Testis (tissue), 2 donors: ENCODE data around the gene NTM.

Source experiments
- POLR2A ChIP-seq: fragments of 450-650 bp; IDR thresholded peaks from one replicate; pipeline ENCODE4 v1.6.1; 2017; ENCODE audit warnings: antibody characterized with exemption, mild to moderate bottlenecking, moderate library complexity
- TF ChIP-seq, protein P1 (sequence below), 3 experiments: fragments of 450-650 bp in 2 of 3; fragments of 200-600 bp in 1 of 3; sonication (generic) in 1 of 3; IDR thresholded peaks; one replicate each; pipeline ENCODE4 v1.5.1; 2016 to 2019; ENCODE audit warnings: antibody characterized with exemption in 3 of 3, mild to moderate bottlenecking in 2 of 3, moderate library complexity in 1 of 3

DNA sequence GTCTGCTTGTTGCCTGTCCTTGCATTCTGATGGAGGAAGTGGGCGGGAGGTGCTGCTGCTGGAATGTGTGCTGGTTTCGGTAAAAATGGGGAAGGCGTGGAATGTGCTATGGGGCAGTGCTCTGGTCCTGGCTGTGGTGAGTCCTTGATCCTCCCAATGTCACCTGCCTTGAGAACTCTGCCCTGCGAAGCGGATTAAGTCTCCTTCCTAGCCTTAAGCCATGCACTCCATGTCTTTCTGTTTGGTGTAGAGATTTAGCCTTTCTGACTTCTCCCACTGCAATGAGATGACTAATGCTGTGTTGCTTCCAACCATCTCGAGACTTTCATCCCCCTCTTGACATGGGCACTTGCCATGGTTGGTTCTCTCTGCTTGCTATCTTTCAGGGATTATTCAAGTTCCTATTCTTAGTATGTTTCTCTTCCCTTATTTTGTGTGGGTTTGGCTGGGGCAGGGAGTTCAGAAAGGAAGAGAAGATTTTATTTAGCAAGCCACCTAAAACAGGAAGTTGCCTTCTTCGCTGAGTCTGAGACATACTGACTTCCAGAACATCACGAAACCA lies 687.9 kb downstream of the NTM start:
- TF ChIP-seq, protein P1, sequence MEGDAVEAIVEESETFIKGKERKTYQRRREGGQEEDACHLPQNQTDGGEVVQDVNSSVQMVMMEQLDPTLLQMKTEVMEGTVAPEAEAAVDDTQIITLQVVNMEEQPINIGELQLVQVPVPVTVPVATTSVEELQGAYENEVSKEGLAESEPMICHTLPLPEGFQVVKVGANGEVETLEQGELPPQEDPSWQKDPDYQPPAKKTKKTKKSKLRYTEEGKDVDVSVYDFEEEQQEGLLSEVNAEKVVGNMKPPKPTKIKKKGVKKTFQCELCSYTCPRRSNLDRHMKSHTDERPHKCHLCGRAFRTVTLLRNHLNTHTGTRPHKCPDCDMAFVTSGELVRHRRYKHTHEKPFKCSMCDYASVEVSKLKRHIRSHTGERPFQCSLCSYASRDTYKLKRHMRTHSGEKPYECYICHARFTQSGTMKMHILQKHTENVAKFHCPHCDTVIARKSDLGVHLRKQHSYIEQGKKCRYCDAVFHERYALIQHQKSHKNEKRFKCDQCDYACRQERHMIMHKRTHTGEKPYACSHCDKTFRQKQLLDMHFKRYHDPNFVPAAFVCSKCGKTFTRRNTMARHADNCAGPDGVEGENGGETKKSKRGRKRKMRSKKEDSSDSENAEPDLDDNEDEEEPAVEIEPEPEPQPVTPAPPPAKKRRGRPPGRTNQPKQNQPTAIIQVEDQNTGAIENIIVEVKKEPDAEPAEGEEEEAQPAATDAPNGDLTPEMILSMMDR (IDR thresholded peaks at IDR 0.05) = no peak
- no peak for TF ChIP-seq POLR2A
